ENCODE data around the gene CCDC18.

The CCDC18 gene

GRCh38 chr1:93306920-93307319, 126.4 kb downstream of the CCDC18 start:
- no peak for DNase-seq
- Mint-ChIP-seq H3K9me3 (no peaks in the 10 kb centered on the region), H3K27ac (no peak overlapping the region), H3K27me3 (ENCODE audit: low read depth, poor library complexity) (no peaks in the 10 kb centered on the region), H3K4me1 (no peaks in the 10 kb centered on the region), H3K36me3 (ENCODE audit: low read depth) (peaks cover 17% of the 10 kb centered on the region), H3K4me3 (no peak overlapping the region)
- TF ChIP-seq CTCF (IDR thresholded peaks at IDR 0.05) = no peak

GRCh38 chr1:93313026-93313425, 132.5 kb downstream of the CCDC18 start:
- Mint-ChIP-seq H3K36me3 (ENCODE audit: low read depth) (peaks cover 20% of the 10 kb centered on the region), H3K9me3 (no peaks in the 10 kb centered on the region), H3K4me1 (no peaks in the 10 kb centered on the region), H3K27me3 (ENCODE audit: low read depth, poor library complexity) (peaks cover 3% of the 10 kb centered on the region), H3K4me3 (no peak overlapping the region), H3K27ac (no peak overlapping the region)
- no peak for TF ChIP-seq CTCF (IDR thresholded peaks at IDR 0.05)
- no peak for DNase-seq

GRCh38 chr1:93317207-93317606, 136.7 kb downstream of the CCDC18 start:
- Mint-ChIP-seq H3K4me3 (no peak overlapping the region), H3K4me1 (no peaks in the 10 kb centered on the region), H3K27me3 (ENCODE audit: low read depth, poor library complexity) (peaks cover 6% of the 10 kb centered on the region), H3K36me3 (ENCODE audit: low read depth) (peaks cover 16% of the 10 kb centered on the region), H3K27ac (no peak overlapping the region), H3K9me3 (peaks cover 5% of the 10 kb centered on the region)
- no peak for DNase-seq
- TF ChIP-seq CTCF (IDR thresholded peaks at IDR 0.05) = no peak

- H3K27me3 Mint-ChIP-seq (ENCODE audit: low read depth, poor library complexity) = peaks cover 6% of the 10 kb centered on the region
- TF ChIP-seq CTCF (IDR thresholded peaks at IDR 0.05) = no peak
- H3K9me3 Mint-ChIP-seq = peaks cover 5% of the 10 kb centered on the region
- H3K36me3 Mint-ChIP-seq (ENCODE audit: low read depth) = peaks cover 16% of the 10 kb centered on the region
- DNase-seq = no peak
- no peak overlapping the region for H3K4me3 Mint-ChIP-seq
- no peak overlapping the region for H3K27ac Mint-ChIP-seq
- no peaks in the 10 kb centered on the region for H3K4me1 Mint-ChIP-seq
These were observed 137.4 kb downstream of the CCDC18 start for GRCh38 chr1:93317943-93318342.

GRCh38 chr1:93321720-93322119, 141.2 kb downstream of the CCDC18 start:
- H3K9me3 Mint-ChIP-seq = peaks cover 5% of the 10 kb centered on the region
- no peak for DNase-seq
- H3K4me1 Mint-ChIP-seq = no peaks in the 10 kb centered on the region
- TF ChIP-seq CTCF (IDR thresholded peaks at IDR 0.05) = no peak
- H3K4me3 Mint-ChIP-seq = no peak overlapping the region
- peaks cover 5% of the 10 kb centered on the region for H3K27me3 Mint-ChIP-seq (ENCODE audit: low read depth, poor library complexity)
- no peak overlapping the region for H3K27ac Mint-ChIP-seq
- peaks cover 16% of the 10 kb centered on the region for H3K36me3 Mint-ChIP-seq (ENCODE audit: low read depth)

- no peaks in the 10 kb centered on the region for H3K4me1 Mint-ChIP-seq
- peaks cover 16% of the 10 kb centered on the region for H3K36me3 Mint-ChIP-seq (ENCODE audit: low read depth)
- TF ChIP-seq CTCF (IDR thresholded peaks at IDR 0.05) = no peak
- H3K27me3 Mint-ChIP-seq (ENCODE audit: low read depth, poor library complexity) = peaks cover 5% of the 10 kb centered on the region
- no peak for DNase-seq
- peaks cover 5% of the 10 kb centered on the region for H3K9me3 Mint-ChIP-seq
- no peak overlapping the region for H3K4me3 Mint-ChIP-seq
- no peak overlapping the region for H3K27ac Mint-ChIP-seq
These were observed 141.8 kb downstream of the CCDC18 start for GRCh38 chr1:93322349-93322748.

Data from nephron progenitor cell (in vitro differentiated cells).